Lower leg skin (tissue), 4 donors: ENCODE measurements around the gene VPS51. TPM values are rescaled to one million over a fixed set of nuclear protein-coding genes. Genes with fewer than 3 reads are reported as not detected.
A peak's percentile ranks its signal among the peaks of the same experiment; 100 is the strongest.

Experiments used
- DNase-seq, 2 donors: peaks; one replicate each; pipeline ENCODE4 v3.0.0-alpha.2; 2019; ENCODE audit warnings: low spot score in 2 of 2
- H3K4me3 ChIP-seq: fragments of 200-600 bp; sonication (generic); 2 replicates; pipeline ENCODE4 v1.5.1; 2017; ENCODE audit warnings: mild to moderate bottlenecking, low read depth; ENCODE audit not compliant: poor library complexity, severe bottlenecking
- CTCF ChIP-seq, 3 donors: fragments of 450-650 bp; IDR thresholded peaks; one replicate each; pipeline ENCODE4 v1.5.1; 2016; ENCODE audit warnings: antibody characterized with exemption in 3 of 3, mild to moderate bottlenecking in 3 of 3, moderate library complexity in 2 of 3
- POLR2A ChIP-seq, 2 donors: fragments of 450-650 bp; IDR thresholded peaks; one replicate each; pipeline ENCODE4 v1.6.1; 2016 to 2017; ENCODE audit warnings: antibody characterized with exemption in 2 of 2, mild to moderate bottlenecking in 1 of 2, moderate library complexity in 1 of 2
- WGBS, 2 donors: methylation state at CpG; one replicate each; pipeline ENCODE4 v1.1.5; 2018; 5-methylcytosine and 5-hydroxymethylcytosine counted together
- intact Hi-C: fragments of 100-400 bp; cut with DNase I; formaldehyde crosslinking; loops from one replicate; pipeline ENCODE4 v1.15.0; 2023; ENCODE audit warnings: low total_unique reads
- total RNA-seq, 4 donors: library from RNA; depleted of rRNA; stranded (reverse); fragments of >200 nt; gene quantifications; one replicate each; pipeline ENCODE4 v1.1.0, GENCODE V29; 2016

Gene VPS51
- total RNA-seq, 4 donors from 2014 or later: 373 to 932 (median 648) TPM

- intact Hi-C loops: loop anchor here (5.0 kb wide), 1 partner anchor 265 kb away; no protein-coding TSS in a partner anchor
- 1 to 2% methylated on average over 34 to 50 of the region's 57 CpGs for WGBS, 2 donors
- no peak for DNase-seq
- TF ChIP-seq CTCF (IDR thresholded peaks at IDR 0.05) (peak in 1 of 3 donors; percentile 24), POLR2A (IDR thresholded peaks at IDR 0.05) (no peak)
- no peak overlapping the region for H3K4me3 ChIP-seq
These were observed 16.7 kb downstream of the VPS51 start for GRCh38 chr11:65112546-65113360.

GRCh38 chr11:65113361-65113756 is 17.3 kb downstream of the VPS51 start:
- 9 to 12% methylated on average over 14 of the region's 14 CpGs for WGBS, 2 donors
- TF ChIP-seq POLR2A (IDR thresholded peaks at IDR 0.05) (no peak), CTCF (IDR thresholded peaks at IDR 0.05) (no peak)
- intact Hi-C loops: loop anchor here (5.0 kb wide), 1 partner anchor 266 kb away; no protein-coding TSS in a partner anchor
- no peak overlapping the region for H3K4me3 ChIP-seq
- DNase-seq: no peak

- no peak overlapping the region for H3K4me3 ChIP-seq
- WGBS, 2 donors: 71 to 78% methylated on average over 6 of the region's 6 CpGs
- no peak for DNase-seq
- TF ChIP-seq CTCF (IDR thresholded peaks at IDR 0.05): no peak
- TF ChIP-seq POLR2A (IDR thresholded peaks at IDR 0.05): no peak
- intact Hi-C loops: loop anchor here (5.0 kb wide), 1 partner anchor 267 kb away; no protein-coding TSS in a partner anchor
These were observed 17.8 kb downstream of the VPS51 start for GRCh38 chr11:65113839-65114238.

DNA sequence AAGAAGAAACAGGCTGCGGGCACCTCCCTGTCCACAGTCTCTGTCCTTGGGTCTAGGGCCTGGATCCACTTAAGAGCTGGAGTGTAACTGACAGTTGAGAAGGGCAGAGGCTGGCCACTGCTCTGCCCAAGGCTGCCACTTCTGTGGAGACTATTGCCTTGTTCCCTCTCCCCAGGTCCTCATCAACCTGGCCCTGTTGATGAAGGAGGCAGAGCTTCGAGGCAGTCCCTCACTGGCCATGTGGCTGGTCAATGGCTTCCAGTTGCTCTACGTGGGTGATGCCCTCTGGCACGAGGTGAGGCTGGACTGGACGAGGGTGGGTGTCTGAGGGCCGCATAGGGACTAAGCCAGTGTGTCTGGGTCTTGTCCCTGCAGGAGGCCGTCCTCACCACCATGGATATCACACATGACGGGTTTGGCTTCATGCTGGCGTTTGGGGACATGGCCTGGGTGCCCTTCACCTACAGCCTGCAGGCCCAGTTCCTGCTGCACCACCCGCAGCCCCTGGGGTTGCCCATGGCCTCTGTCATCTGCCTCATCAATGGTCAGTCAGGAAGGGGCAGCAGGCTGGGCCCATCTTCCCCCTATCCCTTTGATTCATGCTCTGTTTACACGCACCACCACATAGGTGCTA is 18.6 kb downstream of the VPS51 start:
- intact Hi-C loops: loop anchor here (5.0 kb wide), 1 partner anchor 267 kb away; no protein-coding TSS in a partner anchor
- H3K4me3 ChIP-seq: no peak overlapping the region
- WGBS, 2 donors: 86 to 95% methylated on average over 9 to 10 of the region's 11 CpGs
- TF ChIP-seq CTCF (IDR thresholded peaks at IDR 0.05) (no peak), POLR2A (IDR thresholded peaks at IDR 0.05) (no peak)
- DNase-seq: no peak

- no peak for TF ChIP-seq CTCF (IDR thresholded peaks at IDR 0.05)
- no peak for TF ChIP-seq POLR2A (IDR thresholded peaks at IDR 0.05)
- no peak overlapping the region for H3K4me3 ChIP-seq
- intact Hi-C loops: no loop called here
- no peak for DNase-seq
- WGBS, 2 donors: 89 to 90% methylated on average over 21 of the region's 21 CpGs
These were observed 19.5 kb downstream of the VPS51 start for GRCh38 chr11:65115361-65116082.
